KG1 (cell line): ENCODE results near the gene RILP.
"Not testable (repeated sequence)": the region's sequence is repeated elsewhere in the genome, so short reads cannot be mapped to it uniquely, and the experiment has no call there.

Source experiments
- DNase-seq: peaks from one replicate; lab custom pipeline; 2025; lab: John Stamatoyannopoulos, UW

Gene RILP

GRCh38 chr17:1649844-1650501 is at the start of gene RILP:
RILP (minus strand) TSS chr17:1649866; CDS start chr17:1649804, 62 bp downstream.
- no peak for DNase-seq

GRCh38 chr17:1697681-1698080 is 48.0 kb upstream of the RILP start:
- DNase-seq, result no peak

GRCh38 chr17:1695365-1695764 is 45.7 kb upstream of the RILP start:
- no peak for DNase-seq

- no peak for DNase-seq
These were observed 43.7 kb upstream of the RILP start for GRCh38 chr17:1693339-1693738.

GRCh38 chr17:1690544-1691221 is 41.0 kb upstream of the RILP start:
- no peak for DNase-seq

GRCh38 chr17:1688405-1688804 is 38.7 kb upstream of the RILP start:
- not testable (repeated sequence) for DNase-seq

GRCh38 chr17:1686086-1686485 is 36.4 kb upstream of the RILP start:
- DNase-seq, result no peak

GRCh38 chr17:1684378-1685189 is 34.9 kb upstream of the RILP start, which contains the start of gene PRPF8:
PRPF8 (minus strand) TSS chr17:1684867; CDS start chr17:1684571, 296 bp downstream.
- DNase-seq, result peak; percentile 83

GRCh38 chr17:1683459-1683858 is 33.8 kb upstream of the RILP start:
- DNase-seq, result no peak

- no peak for DNase-seq
These were observed 26.7 kb upstream of the RILP start for GRCh38 chr17:1676401-1676800.

- no peak for DNase-seq
These were observed 23.5 kb upstream of the RILP start for GRCh38 chr17:1673041-1673785.

GRCh38 chr17:1663934-1664333 is 14.3 kb upstream of the RILP start:
- DNase-seq, result not testable (repeated sequence)

GRCh38 chr17:1661045-1661444 is 11.4 kb upstream of the RILP start:
- no peak for DNase-seq

GRCh38 chr17:1658100-1658499 is 8.4 kb upstream of the RILP start:
- DNase-seq, result no peak

GRCh38 chr17:1653735-1654134 is 4.1 kb upstream of the RILP start:
- no peak for DNase-seq

GRCh38 chr17:1652794-1653193 is 3.1 kb upstream of the RILP start:
- not testable (repeated sequence) for DNase-seq

GRCh38 chr17:1651559-1651844 is 1.8 kb upstream of the RILP start:
- no peak for DNase-seq

GRCh38 chr17:1650731-1651558 is 1.3 kb upstream of the RILP start:
- DNase-seq, result no peak

- peak; percentile 61 for DNase-seq
These were observed 463 bp downstream of the RILP start for GRCh38 chr17:1648963-1649843.
